BLaER1 treated with 17β-estradiol and CSF1 and Interleukin-3, amounts not matched to agents 10 nM and 100 nM (cell line): ENCODE data around the gene SNED1.

ENCODE experiments used
- H3K27ac ChIP-seq, 11 experiments: shearing (Covaris generic); formaldehyde crosslinking; 2 replicates each; pipeline ENCODE4 v1.8.1; 2022
- H3K27me3 ChIP-seq, 11 experiments: shearing (Covaris generic); formaldehyde crosslinking; 2 replicates each; pipeline ENCODE4 v1.8.1; 2022
- H3K36me3 ChIP-seq, 11 experiments: shearing (Covaris generic); formaldehyde crosslinking; 2 replicates each; pipeline ENCODE4 v1.8.1; 2022
- H3K4me1 ChIP-seq, 10 experiments: shearing (Covaris generic); formaldehyde crosslinking; 2 replicates each; pipeline ENCODE4 v1.8.1; 2022
- H3K4me2 ChIP-seq, 11 experiments: shearing (Covaris generic); formaldehyde crosslinking; 2 replicates each; pipeline ENCODE4 v1.8.1; 2022
- H3K4me3 ChIP-seq, 10 experiments: shearing (Covaris generic); formaldehyde crosslinking; 2 replicates each; pipeline ENCODE4 v1.8.1; 2022
- H3K9ac ChIP-seq, 11 experiments: shearing (Covaris generic); formaldehyde crosslinking; 2 replicates each; pipeline ENCODE4 v1.8.1; 2022
- H3K9me3 ChIP-seq, 11 experiments: shearing (Covaris generic); formaldehyde crosslinking; replicated peaks in 1 of 11; 2 replicates each; pipeline ENCODE4 v1.8.1; 2022
- H4K20me1 ChIP-seq, 11 experiments: shearing (Covaris generic); formaldehyde crosslinking; 2 replicates each; pipeline ENCODE4 v1.8.1; 2022
- Cebpa-rat ChIP-seq, 11 experiments: shearing (Covaris generic); IDR thresholded peaks; 2 replicates each; pipeline ENCODE4 v1.8.1; 2022

The SNED1 gene

GRCh38 chr2:241080405-241081189 lies 82.2 kb downstream of the SNED1 start:
- Histone ChIP-seq H3K4me2 (no peak overlapping the region), H3K27me3 (no peaks in the 10 kb centered on the region), H3K36me3 (peaks cover 0 to 19% (median 5%) of the 10 kb centered on the region in 11 experiments; a peak in 10 of 22 replicates), H4K20me1 (peaks cover 0 to 21% (median 0%) of the 10 kb centered on the region in 11 experiments; a peak in 2 of 22 replicates), H3K9me3 (no peaks in the 10 kb centered on the region), H3K27ac (no peak overlapping the region), H3K9ac (no peak overlapping the region), H3K4me1 (peaks cover 0 to 16% (median 11%) of the 10 kb centered on the region in 10 experiments; a peak in 14 of 20 replicates), H3K4me3 (no peak overlapping the region)
- no peak for TF ChIP-seq Cebpa-rat (IDR thresholded peaks at IDR 0.05)

- peaks cover 0 to 21% (median 0%) of the 10 kb centered on the region in 11 experiments; a peak in 3 of 22 replicates for H4K20me1 ChIP-seq
- peaks cover 0 to 22% (median 7%) of the 10 kb centered on the region in 11 experiments; a peak in 13 of 22 replicates for H3K36me3 ChIP-seq
- no peak overlapping the region for H3K4me2 ChIP-seq
- no peak overlapping the region for H3K4me3 ChIP-seq
- no peak for TF ChIP-seq Cebpa-rat (IDR thresholded peaks at IDR 0.05)
- H3K9ac ChIP-seq = no peak overlapping the region
- H3K27me3 ChIP-seq = no peaks in the 10 kb centered on the region
- H3K9me3 ChIP-seq = no peaks in the 10 kb centered on the region
- no peak overlapping the region for H3K27ac ChIP-seq
- H3K4me1 ChIP-seq = peaks cover 0 to 23% (median 17%) of the 10 kb centered on the region in 10 experiments; a peak in 14 of 20 replicates
Observed at GRCh38 chr2:241081190-241081642, 82.8 kb downstream of the SNED1 start.

- peaks cover 0 to 21% (median 0%) of the 10 kb centered on the region in 11 experiments; a peak in 3 of 22 replicates for H4K20me1 ChIP-seq
- no peaks in the 10 kb centered on the region for H3K9me3 ChIP-seq
- H3K4me2 ChIP-seq = no peak overlapping the region
- no peak overlapping the region for H3K4me3 ChIP-seq
- peaks cover 0 to 27% (median 23%) of the 10 kb centered on the region in 10 experiments; a peak in 14 of 20 replicates for H3K4me1 ChIP-seq
- H3K36me3 ChIP-seq = peaks cover 2 to 27% (median 11%) of the 10 kb centered on the region in 11 experiments; a peak in 16 of 22 replicates
- no peak for TF ChIP-seq Cebpa-rat (IDR thresholded peaks at IDR 0.05)
- H3K27me3 ChIP-seq = no peaks in the 10 kb centered on the region
- no peak overlapping the region for H3K27ac ChIP-seq
- H3K9ac ChIP-seq = no peak overlapping the region
Observed at GRCh38 chr2:241081643-241082340, 83.4 kb downstream of the SNED1 start.

DNA sequence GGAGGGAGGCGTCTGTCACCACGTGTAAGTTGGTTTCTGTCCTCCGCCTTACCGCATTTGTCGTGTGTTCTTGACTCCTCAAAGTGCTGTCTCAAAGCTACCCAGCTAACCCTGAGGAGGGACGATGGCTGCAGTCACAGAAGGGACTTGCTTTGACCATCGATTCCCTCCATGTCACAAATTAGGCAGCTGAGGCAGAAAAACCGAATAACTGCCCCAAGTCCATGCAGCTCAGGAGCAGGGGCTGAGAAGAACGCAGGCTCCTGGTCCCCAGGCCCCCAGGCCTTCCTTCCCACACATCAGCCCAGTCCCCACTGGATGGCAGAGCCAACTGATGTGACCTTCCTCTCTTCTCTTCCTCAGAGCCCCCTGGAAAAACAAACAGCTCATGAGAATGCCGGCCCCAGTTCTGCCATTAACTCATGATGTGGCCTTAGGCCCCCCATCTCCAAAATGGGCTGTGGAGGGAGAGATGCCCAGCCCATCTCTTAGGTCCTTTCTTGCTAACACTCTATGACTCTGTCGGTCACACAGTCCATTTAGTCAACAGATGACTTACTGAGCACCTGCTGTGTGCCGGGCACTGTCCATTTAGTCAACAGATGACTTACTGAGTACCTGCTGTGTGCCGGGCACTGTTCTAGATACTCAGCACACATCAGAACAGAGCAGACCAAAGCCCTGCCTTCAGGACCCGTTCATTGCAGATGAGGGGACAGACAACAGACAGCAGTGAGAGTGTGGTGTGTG lies 84.1 kb downstream of the SNED1 start:
- Histone ChIP-seq H3K4me2 (no peak overlapping the region), H3K36me3 (peaks cover 9 to 35% (median 18%) of the 10 kb centered on the region in 11 experiments), H3K9me3 (no peaks in the 10 kb centered on the region), H3K27ac (no peak overlapping the region), H4K20me1 (peaks cover 0 to 25% (median 3%) of the 10 kb centered on the region in 11 experiments; a peak in 9 of 22 replicates), H3K4me1 (peaks cover 0 to 27% (median 21%) of the 10 kb centered on the region in 10 experiments; a peak in 14 of 20 replicates), H3K4me3 (no peak overlapping the region), H3K9ac (no peak overlapping the region), H3K27me3 (no peaks in the 10 kb centered on the region)
- TF ChIP-seq Cebpa-rat (IDR thresholded peaks at IDR 0.05) = no peak

DNA sequence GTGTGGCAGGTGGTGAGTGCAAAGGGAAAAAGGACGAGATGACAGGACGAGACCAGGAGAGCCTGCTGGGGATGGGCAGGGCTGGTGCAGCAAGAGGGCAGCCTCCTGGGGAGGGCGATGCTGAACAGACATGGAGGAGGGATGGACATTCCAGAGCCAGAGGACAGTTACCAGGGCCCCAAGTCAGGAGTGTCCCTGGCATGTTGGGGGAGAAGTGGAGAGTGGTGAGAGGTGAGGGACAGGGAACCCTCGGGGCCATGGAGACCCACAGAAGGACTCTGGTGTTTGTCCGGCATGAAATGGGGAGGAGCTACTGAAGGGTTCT lies 84.6 kb downstream of the SNED1 start:
- H3K27me3 ChIP-seq = no peaks in the 10 kb centered on the region
- peaks cover 14 to 40% (median 23%) of the 10 kb centered on the region in 11 experiments for H3K36me3 ChIP-seq
- H3K9me3 ChIP-seq = no peaks in the 10 kb centered on the region
- peaks cover 0 to 30% (median 6%) of the 10 kb centered on the region in 11 experiments; a peak in 10 of 22 replicates for H4K20me1 ChIP-seq
- no peak overlapping the region for H3K9ac ChIP-seq
- H3K4me1 ChIP-seq = peaks cover 0 to 30% (median 25%) of the 10 kb centered on the region in 10 experiments; a peak in 16 of 20 replicates
- H3K4me2 ChIP-seq = no peak overlapping the region
- no peak for TF ChIP-seq Cebpa-rat (IDR thresholded peaks at IDR 0.05)
- H3K27ac ChIP-seq = no peak overlapping the region
- H3K4me3 ChIP-seq = no peak overlapping the region

- Histone ChIP-seq H3K27ac (no peak overlapping the region), H3K27me3 (no peaks in the 10 kb centered on the region), H3K4me2 (peak overlapping the region in 1 of 11 experiments; percentile 71; a peak in 1 of 22 replicates), H3K36me3 (peaks cover 32 to 59% (median 42%) of the 10 kb centered on the region in 11 experiments), H4K20me1 (peaks cover 0 to 46% (median 15%) of the 10 kb centered on the region in 11 experiments; a peak in 11 of 22 replicates), H3K4me3 (no peak overlapping the region), H3K4me1 (peaks cover 12 to 45% (median 41%) of the 10 kb centered on the region in 10 experiments; a peak in 19 of 20 replicates), H3K9me3 (no peaks in the 10 kb centered on the region), H3K9ac (no peak overlapping the region)
- TF ChIP-seq Cebpa-rat (IDR thresholded peaks at IDR 0.05) = no peak
Observed at GRCh38 chr2:241084856-241085444, 86.5 kb downstream of the SNED1 start.

- Histone ChIP-seq H3K4me3 (no peak overlapping the region), H3K27me3 (no peaks in the 10 kb centered on the region), H3K27ac (0 out of 22 replicates have a peak overlapping the region, but pooled peaks of 1 of the 11 experiments have one; percentile 19), H3K4me1 (peaks cover 12 to 45% (median 41%) of the 10 kb centered on the region in 10 experiments; a peak in 19 of 20 replicates), H3K9me3 (no peaks in the 10 kb centered on the region), H3K9ac (peak overlapping the region in 4 of 11 experiments; percentile 3 to 52 (median 25); a peak in 2 of 22 replicates), H4K20me1 (peaks cover 10 to 54% (median 22%) of the 10 kb centered on the region in 11 experiments; a peak in 17 of 22 replicates), H3K4me2 (peak overlapping the region in 8 of 11 experiments; percentile 51 to 78 (median 63); a peak in 13 of 22 replicates), H3K36me3 (peaks cover 57 to 86% (median 65%) of the 10 kb centered on the region in 11 experiments)
- TF ChIP-seq Cebpa-rat (IDR thresholded peaks at IDR 0.05) = no peak
Observed at GRCh38 chr2:241087420-241088268, 89.2 kb downstream of the SNED1 start.
